ENCODE measurements around the gene STX2.
"Not testable (repeated sequence)": the region's sequence is repeated elsewhere in the genome, so short reads cannot be mapped to it uniquely, and the experiment has no call there.

STX2 gene

DNA sequence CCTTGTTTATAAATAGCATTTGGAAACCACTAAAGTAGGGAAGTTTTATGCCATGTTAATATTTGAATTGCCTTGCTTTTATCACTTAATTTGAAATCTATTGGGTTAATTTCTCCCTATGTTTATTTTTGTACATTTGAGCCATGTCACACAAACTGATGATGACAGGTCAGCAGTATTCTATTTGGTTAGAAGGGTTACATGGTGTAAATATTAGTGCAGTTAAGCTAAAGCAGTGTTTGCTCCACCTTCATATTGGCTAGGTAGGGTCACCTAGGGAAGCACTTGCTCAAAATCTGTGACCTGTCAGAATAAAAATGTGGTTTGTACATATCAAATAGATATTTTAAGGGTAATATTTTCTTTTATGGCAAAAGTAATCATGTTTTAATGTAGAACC lies 37.2 kb upstream of the STX2 start:
- TF ChIP-seq EZH2 (optimal IDR thresholded peaks at IDR 0.05; ENCODE audit: low read depth, low read length): no peak
- TF ChIP-seq EZH2phosphoT487 (IDR thresholded peaks at IDR 0.05; ENCODE audit: low read length): no peak
- TF ChIP-seq, protein P1, sequence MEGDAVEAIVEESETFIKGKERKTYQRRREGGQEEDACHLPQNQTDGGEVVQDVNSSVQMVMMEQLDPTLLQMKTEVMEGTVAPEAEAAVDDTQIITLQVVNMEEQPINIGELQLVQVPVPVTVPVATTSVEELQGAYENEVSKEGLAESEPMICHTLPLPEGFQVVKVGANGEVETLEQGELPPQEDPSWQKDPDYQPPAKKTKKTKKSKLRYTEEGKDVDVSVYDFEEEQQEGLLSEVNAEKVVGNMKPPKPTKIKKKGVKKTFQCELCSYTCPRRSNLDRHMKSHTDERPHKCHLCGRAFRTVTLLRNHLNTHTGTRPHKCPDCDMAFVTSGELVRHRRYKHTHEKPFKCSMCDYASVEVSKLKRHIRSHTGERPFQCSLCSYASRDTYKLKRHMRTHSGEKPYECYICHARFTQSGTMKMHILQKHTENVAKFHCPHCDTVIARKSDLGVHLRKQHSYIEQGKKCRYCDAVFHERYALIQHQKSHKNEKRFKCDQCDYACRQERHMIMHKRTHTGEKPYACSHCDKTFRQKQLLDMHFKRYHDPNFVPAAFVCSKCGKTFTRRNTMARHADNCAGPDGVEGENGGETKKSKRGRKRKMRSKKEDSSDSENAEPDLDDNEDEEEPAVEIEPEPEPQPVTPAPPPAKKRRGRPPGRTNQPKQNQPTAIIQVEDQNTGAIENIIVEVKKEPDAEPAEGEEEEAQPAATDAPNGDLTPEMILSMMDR (IDR thresholded peaks at IDR 0.05; ENCODE audit: low read length): no peak
- Histone ChIP-seq H3K9me2 (replicated peaks; ENCODE audit: insufficient read depth, low read length) (no peaks in the 10 kb centered on the region), H4K20me1 (ENCODE audit: insufficient read depth, low read length) (no peaks in the 10 kb centered on the region), H2AFZ (ENCODE audit: low read length) (no peak overlapping the region), H3K4me2 (ENCODE audit: low read depth, low read length) (0 out of 2 replicates have a peak overlapping the region, but pooled peaks have one; percentile 13), H3K27me3 (replicated peaks; ENCODE audit: insufficient read depth, low read length) (no peaks in the 10 kb centered on the region), H3K79me2 (ENCODE audit: low read length) (peaks cover 30% of the 10 kb centered on the region), H3K36me3 (replicated peaks; ENCODE audit: insufficient read depth, low read length) (no peaks in the 10 kb centered on the region; the same call in 1 of the 2 replicates), H3F3A (ENCODE audit: insufficient read depth, low read length) (peaks cover 39% of the 10 kb centered on the region), H3K4me1 (ENCODE audit: low read length) (peaks cover 29% of the 10 kb centered on the region), H3K9ac (ENCODE audit: low read length) (no peak overlapping the region), H3K4me3 (ENCODE audit: low read length) (no peak overlapping the region), H3K27ac (ENCODE audit: low read length) (no peak overlapping the region), H3K9me3 (replicated peaks; ENCODE audit: insufficient read depth, low read length) (no peaks in the 10 kb centered on the region)
- no peak for DNase-seq

DNA sequence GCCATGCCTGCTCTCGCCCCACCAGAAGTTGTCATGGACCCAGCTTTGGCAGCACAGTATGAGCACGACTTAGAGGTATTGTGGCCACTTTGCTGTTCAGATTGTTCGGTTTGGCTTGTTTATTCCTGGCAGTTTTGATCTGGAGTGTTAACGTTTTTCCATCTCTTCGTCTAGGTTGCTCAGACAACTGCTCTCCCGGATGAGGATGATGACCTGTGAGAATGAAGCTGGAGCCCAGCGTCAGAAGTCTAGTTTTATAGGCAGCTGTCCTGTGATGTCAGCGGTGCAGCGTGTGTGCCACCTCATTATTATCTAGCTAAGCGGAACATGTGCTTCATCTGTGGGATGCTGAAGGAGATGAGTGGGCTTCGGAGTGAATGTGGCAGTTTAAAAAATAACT lies 36.7 kb upstream of the STX2 start:
- H3K27ac ChIP-seq (ENCODE audit: low read length); H3K9me3 ChIP-seq (replicated peaks; ENCODE audit: insufficient read depth, low read length); H4K20me1 ChIP-seq (ENCODE audit: insufficient read depth, low read length); H3K4me2 ChIP-seq (ENCODE audit: low read depth, low read length); H2AFZ ChIP-seq (ENCODE audit: low read length); H3K9me2 ChIP-seq (replicated peaks; ENCODE audit: insufficient read depth, low read length); H3K4me3 ChIP-seq (ENCODE audit: low read length); H3K27me3 ChIP-seq (replicated peaks; ENCODE audit: insufficient read depth, low read length); H3K9ac ChIP-seq (ENCODE audit: low read length); H3K36me3 ChIP-seq (replicated peaks; ENCODE audit: insufficient read depth, low read length); DNase-seq: not testable (repeated sequence)
- peaks cover 29% of the 10 kb centered on the region for H3K4me1 ChIP-seq (ENCODE audit: low read length)
- H3F3A ChIP-seq (ENCODE audit: insufficient read depth, low read length): peaks cover 39% of the 10 kb centered on the region
- peaks cover 30% of the 10 kb centered on the region for H3K79me2 ChIP-seq (ENCODE audit: low read length)

DNA sequence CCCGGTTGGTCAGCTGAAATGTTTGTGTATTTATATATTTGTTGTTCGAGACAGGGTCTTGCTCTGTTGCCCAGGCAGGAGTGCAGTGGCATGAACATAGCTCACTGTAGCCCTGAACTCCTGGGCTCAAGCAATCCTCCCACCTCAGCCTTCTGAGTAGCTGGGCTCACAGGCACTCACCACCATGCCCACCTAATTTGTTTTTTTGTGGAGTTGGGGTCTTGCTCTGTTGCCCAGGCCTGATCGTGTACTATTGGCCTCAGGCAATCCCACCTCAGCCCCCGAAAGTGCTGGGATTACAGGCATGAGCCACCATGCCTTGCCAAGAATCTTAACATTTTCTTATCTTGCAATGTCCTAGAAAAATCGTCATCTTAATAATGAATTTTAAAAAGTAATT lies 36.1 kb upstream of the STX2 start:
- Histone ChIP-seq H3K4me1 (ENCODE audit: low read length) (peaks cover 29% of the 10 kb centered on the region), H3K27ac (ENCODE audit: low read length) (no peak overlapping the region), H3K4me3 (ENCODE audit: low read length) (no peak overlapping the region), H3K36me3 (replicated peaks; ENCODE audit: insufficient read depth, low read length) (no peaks in the 10 kb centered on the region; the same call in 1 of the 2 replicates), H3K9me2 (replicated peaks; ENCODE audit: insufficient read depth, low read length) (no peaks in the 10 kb centered on the region), H3K4me2 (ENCODE audit: low read depth, low read length) (no peak overlapping the region; the same call in 1 of the 2 replicates), H3F3A (ENCODE audit: insufficient read depth, low read length) (peaks cover 39% of the 10 kb centered on the region), H3K9ac (ENCODE audit: low read length) (no peak overlapping the region), H2AFZ (ENCODE audit: low read length) (no peak overlapping the region), H3K79me2 (ENCODE audit: low read length) (peaks cover 30% of the 10 kb centered on the region), H3K27me3 (replicated peaks; ENCODE audit: insufficient read depth, low read length) (no peaks in the 10 kb centered on the region), H3K9me3 (replicated peaks; ENCODE audit: insufficient read depth, low read length) (no peaks in the 10 kb centered on the region), H4K20me1 (ENCODE audit: insufficient read depth, low read length) (no peaks in the 10 kb centered on the region)
- no peak for TF ChIP-seq EZH2phosphoT487 (IDR thresholded peaks at IDR 0.05; ENCODE audit: low read length)
- TF ChIP-seq EZH2 (optimal IDR thresholded peaks at IDR 0.05; ENCODE audit: low read depth, low read length): no peak
- TF ChIP-seq, protein P1 (IDR thresholded peaks at IDR 0.05; ENCODE audit: low read length): no peak
- no peak for DNase-seq

DNA sequence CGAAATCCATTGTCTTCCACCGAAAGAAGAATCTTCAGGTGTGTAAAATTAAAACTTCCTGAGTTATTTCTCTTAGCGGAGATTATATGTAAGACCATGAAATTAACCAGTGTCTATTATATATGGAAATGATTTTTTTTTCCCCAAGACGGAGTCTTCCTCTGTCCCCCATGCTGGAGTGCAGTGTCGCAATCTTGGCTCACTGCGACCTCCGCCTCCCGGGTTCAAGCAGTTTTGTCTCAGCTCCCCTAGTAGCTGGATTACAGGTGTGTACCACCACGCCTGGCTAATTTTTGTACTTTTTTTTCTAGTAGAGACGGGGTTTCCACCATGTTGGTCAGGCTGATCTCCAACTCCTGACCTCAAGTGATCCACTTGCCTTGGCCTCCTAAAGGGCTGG lies 35.6 kb upstream of the STX2 start:
- peaks cover 30% of the 10 kb centered on the region for H3K79me2 ChIP-seq (ENCODE audit: low read length)
- no peaks in the 10 kb centered on the region; the same call in 1 of the 2 replicates for H3K36me3 ChIP-seq (replicated peaks; ENCODE audit: insufficient read depth, low read length)
- TF ChIP-seq, protein P1 (IDR thresholded peaks at IDR 0.05; ENCODE audit: low read length): no peak
- TF ChIP-seq EZH2phosphoT487 (IDR thresholded peaks at IDR 0.05; ENCODE audit: low read length) (no peak), EZH2 (optimal IDR thresholded peaks at IDR 0.05; ENCODE audit: low read depth, low read length) (no peak)
- peaks cover 35% of the 10 kb centered on the region for H3F3A ChIP-seq (ENCODE audit: insufficient read depth, low read length)
- H3K4me3 ChIP-seq (ENCODE audit: low read length): no peak overlapping the region
- no peaks in the 10 kb centered on the region for H4K20me1 ChIP-seq (ENCODE audit: insufficient read depth, low read length)
- no peak overlapping the region for H3K27ac ChIP-seq (ENCODE audit: low read length)
- no peaks in the 10 kb centered on the region for H3K27me3 ChIP-seq (replicated peaks; ENCODE audit: insufficient read depth, low read length)
- no peak for DNase-seq
- H3K4me1 ChIP-seq (ENCODE audit: low read length): peaks cover 29% of the 10 kb centered on the region
- no peak overlapping the region for H3K9ac ChIP-seq (ENCODE audit: low read length)
- no peaks in the 10 kb centered on the region for H3K9me2 ChIP-seq (replicated peaks; ENCODE audit: insufficient read depth, low read length)
- no peak overlapping the region for H2AFZ ChIP-seq (ENCODE audit: low read length)
- H3K4me2 ChIP-seq (ENCODE audit: low read depth, low read length): peak overlapping the region; percentile 82; the same call in 1 of the 2 replicates
- no peaks in the 10 kb centered on the region for H3K9me3 ChIP-seq (replicated peaks; ENCODE audit: insufficient read depth, low read length)
